Activated T-cell treated with anti-CD3 and anti-CD28 coated beads for 4 hours (primary cell): Measurements from ENCODE around the gene CEP131.

ENCODE experiments used
- DNase-seq: peaks from one replicate; pipeline ENCODE4 v3.0.0-alpha.2; 2020

The CEP131 gene

GRCh38 chr17:81182596-81182995 is 40.2 kb downstream of the CEP131 start:
- no peak for DNase-seq

GRCh38 chr17:81181811-81182185 is 41.0 kb downstream of the CEP131 start:
- no peak for DNase-seq

- no peak for DNase-seq
These were observed 41.6 kb downstream of the CEP131 start for GRCh38 chr17:81180836-81181810.

- no peak for DNase-seq
These were observed 42.9 kb downstream of the CEP131 start for GRCh38 chr17:81179861-81180260.

- no peak for DNase-seq
These were observed 43.5 kb downstream of the CEP131 start for GRCh38 chr17:81179220-81179619.

- DNase-seq, result no peak
These were observed 44.4 kb downstream of the CEP131 start for GRCh38 chr17:81178136-81179091.

GRCh38 chr17:81176666-81177065 is 46.1 kb downstream of the CEP131 start:
- DNase-seq, result no peak

GRCh38 chr17:81173762-81174155 is 49.0 kb downstream of the CEP131 start:
- DNase-seq, result no peak

GRCh38 chr17:81173052-81173761 is 49.6 kb downstream of the CEP131 start:
- DNase-seq, result no peak

- no peak for DNase-seq
These were observed 50.8 kb downstream of the CEP131 start for GRCh38 chr17:81171941-81172340.

GRCh38 chr17:81170727-81171494 is 51.9 kb downstream of the CEP131 start:
- DNase-seq, result no peak

- no peak for DNase-seq
These were observed 52.9 kb downstream of the CEP131 start for GRCh38 chr17:81169870-81170309.

GRCh38 chr17:81167638-81168037 is 55.1 kb downstream of the CEP131 start:
- DNase-seq, result no peak

- no peak for DNase-seq
These were observed 55.6 kb downstream of the CEP131 start for GRCh38 chr17:81167194-81167524.

GRCh38 chr17:81166033-81166492 is 56.7 kb downstream of the CEP131 start, which contains the start of gene AATK:
Gene AATK (minus strand): TSS chr17:81166221. CDS start chr17:81165992, 229 bp downstream.
- DNase-seq, result no peak

GRCh38 chr17:81165246-81166032 is 57.3 kb downstream of the CEP131 start, which contains the start of gene PVALEF:
Gene PVALEF (plus strand): TSS chr17:81165507. CDS start chr17:81181227, 15,720 bp downstream.
- no peak for DNase-seq

GRCh38 chr17:81164371-81165245 is 58.2 kb downstream of the CEP131 start:
- DNase-seq, result no peak

- no peak for DNase-seq
These were observed 58.9 kb downstream of the CEP131 start for GRCh38 chr17:81163703-81164370.

GRCh38 chr17:81163051-81163695 is 59.6 kb downstream of the CEP131 start:
- no peak for DNase-seq
